Epithelial cell of proximal tubule (primary cell): ENCODE data around the gene F11. TPM values are rescaled to one million over a fixed set of nuclear protein-coding genes. Genes with fewer than 3 reads are reported as not detected.

Experiments used
- DNase-seq: peaks from one replicate; pipeline ENCODE4 v3.0.0-alpha.2; 2011; ENCODE audit warnings: low read depth
- H3K4me3 ChIP-seq: 2 replicates; pipeline ENCODE4 v1.5.1; 2011; ENCODE audit warnings: low read depth, mild to moderate bottlenecking, low read length
- CTCF ChIP-seq: conservative IDR thresholded peaks from 2 replicates; pipeline ENCODE4 v1.5.1; 2012; ENCODE audit warnings: low read depth, mild to moderate bottlenecking, low read length
- total RNA-seq: library from RNA; depleted of rRNA; stranded (reverse); fragments of >200 nt; gene quantifications from 2 replicates; pipeline ENCODE4 v1.2.3, GENCODE V29; 2015

The F11 gene
- not detected in 2 replicates for total RNA-seq

DNA sequence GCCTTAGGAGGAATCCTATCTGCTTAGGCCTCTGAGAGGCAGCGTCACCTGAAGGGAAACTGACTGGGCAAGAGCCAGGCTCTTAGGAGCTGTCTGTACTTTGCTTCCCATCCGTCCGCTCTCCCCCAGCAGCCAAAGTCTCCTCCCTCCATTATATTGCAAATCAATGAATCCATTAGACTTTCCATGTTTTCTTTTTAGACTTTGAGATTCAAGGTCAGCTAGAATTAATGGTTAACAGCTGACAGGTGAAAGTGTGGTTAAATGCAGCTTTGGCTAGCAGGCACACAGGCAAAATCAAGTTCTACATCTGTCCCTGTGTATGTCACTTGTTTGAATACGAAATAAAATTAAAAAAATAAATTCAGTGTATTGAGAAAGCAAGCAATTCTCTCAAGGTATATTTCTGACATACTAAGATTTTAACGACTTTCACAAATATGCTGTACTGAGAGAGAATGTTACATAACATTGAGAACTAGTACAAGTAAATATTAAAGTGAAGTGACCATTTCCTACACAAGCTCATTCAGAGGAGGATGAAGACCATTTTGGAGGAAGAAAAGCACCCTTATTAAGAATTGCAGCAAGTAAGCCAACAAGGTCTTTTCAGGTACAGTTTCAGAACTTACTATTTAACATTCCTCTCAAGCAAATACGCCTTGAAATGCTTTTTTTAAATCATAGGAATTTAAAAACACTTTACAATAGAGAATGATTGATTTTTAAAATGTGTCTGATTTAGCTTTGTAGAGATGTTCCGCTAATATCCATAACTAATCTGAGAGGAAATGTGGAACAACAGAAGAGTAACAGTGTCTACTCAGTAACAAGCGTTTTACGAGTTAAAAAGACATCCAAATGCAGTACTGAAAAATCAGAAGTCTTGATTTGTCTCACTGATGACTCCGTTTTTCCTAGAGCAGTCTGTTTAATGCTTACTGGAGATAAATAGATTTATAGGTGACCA lies at the start of gene F11:
TSS of gene F11 (plus strand) at position 507 of the 970 bp plus-strand sequence. CDS start 948 bp downstream, outside the sequence.
- no peak for DNase-seq
- no peak for TF ChIP-seq CTCF

DNA sequence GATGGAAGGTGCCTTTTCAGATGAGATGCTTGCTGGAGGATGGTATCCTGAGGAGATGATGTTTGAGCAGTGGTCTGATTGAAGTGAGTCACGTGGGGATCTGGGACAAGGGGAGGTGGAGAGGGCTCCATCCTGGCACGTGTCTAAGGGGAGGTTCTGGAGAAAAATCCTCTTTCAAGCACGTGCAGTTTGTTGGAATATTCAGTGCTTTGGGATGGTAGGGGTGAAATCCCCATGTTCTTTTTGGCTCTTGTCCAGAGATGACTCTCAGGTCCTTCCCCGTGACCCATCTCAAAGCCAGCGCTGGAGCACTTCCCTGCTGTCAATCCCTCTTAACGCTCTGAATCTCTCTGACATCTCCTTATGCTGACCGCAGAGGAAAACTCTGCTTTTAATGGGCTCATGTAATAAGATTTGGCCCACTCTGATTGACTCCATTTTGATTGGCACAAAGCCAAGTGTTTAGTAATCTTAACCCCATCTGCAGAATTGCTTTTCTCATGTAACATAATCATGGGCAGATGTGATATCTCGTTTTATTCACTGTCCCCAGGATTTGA lies 49.4 kb upstream of the F11 start:
- TF ChIP-seq CTCF = no peak

More for the DNA sequence above, at the start of gene F11:
- H3K4me3 ChIP-seq = peak within 1 kb of the TSS; percentile 48

GRCh38 chr4:186217733-186218293 lies 48.2 kb upstream of the F11 start:
- no peak overlapping the region for H3K4me3 ChIP-seq
- DNase-seq = no peak
- TF ChIP-seq CTCF = no peak

More for the DNA sequence above, 49.4 kb upstream of the F11 start:
- DNase-seq = no peak
- no peak overlapping the region for H3K4me3 ChIP-seq

GRCh38 chr4:186221624-186222023 lies 44.4 kb upstream of the F11 start:
- no peak for DNase-seq
- H3K4me3 ChIP-seq = no peak overlapping the region
- no peak for TF ChIP-seq CTCF

GRCh38 chr4:186225848-186226247 lies 40.1 kb upstream of the F11 start:
- no peak for TF ChIP-seq CTCF
- DNase-seq = no peak

DNA sequence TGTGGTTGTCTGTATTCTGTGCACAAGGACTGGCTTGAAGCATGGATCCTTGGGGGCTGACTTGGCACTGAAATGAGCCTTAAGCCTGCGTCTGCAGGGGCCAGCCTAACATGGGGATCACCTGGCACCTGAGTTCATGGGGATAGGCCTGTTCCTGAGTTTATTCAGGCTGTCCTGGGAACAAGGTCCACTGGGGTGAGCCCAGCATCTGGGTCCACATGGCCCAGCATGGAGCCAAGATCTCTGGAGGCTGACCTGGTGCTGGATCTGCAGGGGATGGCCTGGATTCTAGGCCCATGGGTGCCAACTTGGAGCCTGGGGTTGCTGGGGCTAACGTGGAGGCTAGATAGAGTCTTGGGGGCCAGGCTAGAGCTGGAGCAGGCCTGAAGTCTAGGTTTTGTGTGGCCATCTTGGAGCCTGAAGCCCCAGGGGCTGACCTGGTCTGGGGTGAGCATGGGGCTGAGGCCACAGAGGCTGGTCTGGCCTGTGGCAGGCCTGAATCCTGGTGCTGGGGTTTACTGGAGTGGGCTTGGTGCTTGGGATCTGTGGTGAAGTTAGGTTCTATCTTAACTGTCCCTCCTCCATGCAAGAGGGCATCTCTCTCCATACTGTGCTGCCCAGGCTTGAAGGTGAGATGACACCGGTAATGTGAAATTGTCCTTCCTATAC lies 39.3 kb upstream of the F11 start:
- TF ChIP-seq CTCF = no peak
- no peak overlapping the region for H3K4me3 ChIP-seq
- no peak for DNase-seq

More at GRCh38 chr4:186225848-186226247, 40.1 kb upstream of the F11 start:
- no peak overlapping the region for H3K4me3 ChIP-seq
